NCI-H2171 (cell line): ENCODE measurements around the gene TROAP.
"Not testable (repeated sequence)": the region's sequence is repeated elsewhere in the genome, so short reads cannot be mapped to it uniquely, and the experiment has no call there.

Source experiments
- DNase-seq: peaks from one replicate; lab custom pipeline; 2025; lab: John Stamatoyannopoulos, UW

The TROAP gene

GRCh38 chr12:49367381-49368239 is 44.6 kb downstream of the TROAP start, which contains the start of gene SPATS2:
Gene SPATS2 (plus strand): TSS chr12:49367462. CDS start chr12:49461013, 93,551 bp downstream.
- peak; percentile 45 for DNase-seq

- DNase-seq = no peak
Observed at GRCh38 chr12:49368240-49368600, 45.2 kb downstream of the TROAP start.

GRCh38 chr12:49369411-49370145 is 46.5 kb downstream of the TROAP start:
- peak; percentile 24 for DNase-seq

GRCh38 chr12:49370539-49370938 is 47.5 kb downstream of the TROAP start:
- no peak for DNase-seq

- DNase-seq = no peak
Observed at GRCh38 chr12:49375406-49375805, 52.4 kb downstream of the TROAP start.

- DNase-seq = no peak
Observed at GRCh38 chr12:49377386-49377785, 54.3 kb downstream of the TROAP start.

- not testable (repeated sequence) for DNase-seq
Observed at GRCh38 chr12:49380184-49380583, 57.1 kb downstream of the TROAP start.
